ENCODE measurements around the gene MANBA. TPM values are rescaled to one million over a fixed set of nuclear protein-coding genes. Genes with fewer than 3 reads are reported as not detected.

MANBA gene
- total and polyA plus RNA-seq, 9 donors = 15.6 to 32.7 (median 24.5) TPM

DNA sequence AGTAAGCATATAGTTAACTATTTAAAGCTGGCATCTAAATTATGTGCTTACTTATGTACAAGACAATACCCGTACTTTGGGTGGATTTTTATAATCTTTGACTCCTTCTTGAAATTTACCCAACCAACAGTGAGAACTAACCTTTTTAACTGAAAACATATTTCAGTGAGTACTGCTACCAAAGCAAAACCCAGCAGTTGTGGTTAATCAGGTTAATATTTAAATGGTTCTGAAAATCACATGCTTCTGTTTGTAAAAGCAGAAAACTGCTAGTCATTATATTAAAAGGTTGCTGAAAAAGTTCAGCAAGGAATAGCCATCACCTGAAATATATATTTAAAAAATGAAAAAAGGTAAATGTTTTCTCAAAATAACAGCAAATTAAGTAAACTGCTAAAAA lies 46.6 kb upstream of the MANBA start:
- H3K27me3 ChIP-seq = no peaks in the 10 kb centered on the region
- TF ChIP-seq, protein P1, sequence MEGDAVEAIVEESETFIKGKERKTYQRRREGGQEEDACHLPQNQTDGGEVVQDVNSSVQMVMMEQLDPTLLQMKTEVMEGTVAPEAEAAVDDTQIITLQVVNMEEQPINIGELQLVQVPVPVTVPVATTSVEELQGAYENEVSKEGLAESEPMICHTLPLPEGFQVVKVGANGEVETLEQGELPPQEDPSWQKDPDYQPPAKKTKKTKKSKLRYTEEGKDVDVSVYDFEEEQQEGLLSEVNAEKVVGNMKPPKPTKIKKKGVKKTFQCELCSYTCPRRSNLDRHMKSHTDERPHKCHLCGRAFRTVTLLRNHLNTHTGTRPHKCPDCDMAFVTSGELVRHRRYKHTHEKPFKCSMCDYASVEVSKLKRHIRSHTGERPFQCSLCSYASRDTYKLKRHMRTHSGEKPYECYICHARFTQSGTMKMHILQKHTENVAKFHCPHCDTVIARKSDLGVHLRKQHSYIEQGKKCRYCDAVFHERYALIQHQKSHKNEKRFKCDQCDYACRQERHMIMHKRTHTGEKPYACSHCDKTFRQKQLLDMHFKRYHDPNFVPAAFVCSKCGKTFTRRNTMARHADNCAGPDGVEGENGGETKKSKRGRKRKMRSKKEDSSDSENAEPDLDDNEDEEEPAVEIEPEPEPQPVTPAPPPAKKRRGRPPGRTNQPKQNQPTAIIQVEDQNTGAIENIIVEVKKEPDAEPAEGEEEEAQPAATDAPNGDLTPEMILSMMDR (IDR thresholded peaks at IDR 0.05) = no peak
- no peak for TF ChIP-seq EP300 (IDR thresholded peaks at IDR 0.05)
- TF ChIP-seq POLR2A (IDR thresholded peaks at IDR 0.05) = no peak
- no peaks in the 10 kb centered on the region for H3K36me3 ChIP-seq
- H3K27ac ChIP-seq = no peak overlapping the region
- H3K9me3 ChIP-seq = no peaks in the 10 kb centered on the region
- no peak overlapping the region for H3K4me3 ChIP-seq
- 63 to 74% (median 67%) methylated on average over 1 of the region's 1 CpG for WGBS, 3 donors
- intact Hi-C loops (cut with DNase I) = no loop called here
- H3K4me1 ChIP-seq (ENCODE audit: insufficient read depth) = peaks cover 6% of the 10 kb centered on the region
- DNase-seq = no peak

DNA sequence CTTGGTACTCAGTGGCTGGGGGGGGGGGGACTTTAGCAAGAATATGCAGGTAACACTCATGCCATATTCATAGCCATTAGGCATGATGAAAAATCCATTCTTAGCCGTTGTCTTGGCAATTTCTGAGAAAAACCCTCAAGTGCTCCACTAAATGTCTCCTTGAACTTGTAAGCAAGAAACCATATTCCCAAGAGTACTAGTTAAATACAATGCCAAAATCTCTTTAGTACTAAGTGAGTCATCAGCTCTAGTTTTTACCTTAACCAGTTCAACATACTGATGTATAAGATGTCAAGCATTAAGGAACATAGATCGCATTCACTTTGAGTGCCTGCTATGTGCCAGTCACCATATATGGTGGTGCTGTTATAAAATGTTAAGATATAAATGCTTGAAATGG lies 39.0 kb upstream of the MANBA start:
- H3K4me3 ChIP-seq = no peak overlapping the region
- H3K27me3 ChIP-seq = no peaks in the 10 kb centered on the region
- 90 to 93% (median 93%) methylated on average over 2 of the region's 2 CpGs for WGBS, 3 donors
- no peaks in the 10 kb centered on the region for H3K4me1 ChIP-seq (ENCODE audit: insufficient read depth)
- TF ChIP-seq, protein P1 (IDR thresholded peaks at IDR 0.05) = no peak
- TF ChIP-seq POLR2A (IDR thresholded peaks at IDR 0.05) (no peak), EP300 (IDR thresholded peaks at IDR 0.05) (no peak)
- no peak overlapping the region for H3K27ac ChIP-seq
- intact Hi-C loops (cut with DNase I) = no loop called here
- no peaks in the 10 kb centered on the region for H3K9me3 ChIP-seq
- no peaks in the 10 kb centered on the region for H3K36me3 ChIP-seq
- DNase-seq = no peak

DNA sequence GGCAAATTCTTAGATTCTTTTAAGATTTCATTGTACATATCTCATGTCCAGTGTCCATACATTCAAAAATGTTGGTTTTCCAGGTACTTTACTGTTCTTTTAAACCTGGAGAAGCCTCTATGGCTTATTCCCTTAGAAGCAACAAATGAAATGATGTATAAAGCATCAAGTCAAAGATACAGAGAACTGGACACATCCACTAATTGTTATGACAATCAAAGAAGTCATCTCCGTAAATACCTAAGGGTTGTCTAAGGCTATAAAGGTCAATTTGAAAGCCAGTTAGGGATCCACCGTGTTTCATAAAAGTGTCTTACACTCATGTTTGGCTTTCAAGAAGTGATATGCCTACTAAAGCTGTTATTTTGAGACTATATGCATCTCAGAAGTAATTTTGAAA lies 34.2 kb upstream of the MANBA start:
- Histone ChIP-seq H3K36me3 (no peaks in the 10 kb centered on the region), H3K9me3 (no peaks in the 10 kb centered on the region), H3K4me1 (ENCODE audit: insufficient read depth) (no peaks in the 10 kb centered on the region), H3K27me3 (no peaks in the 10 kb centered on the region), H3K27ac (no peak overlapping the region), H3K4me3 (no peak overlapping the region)
- intact Hi-C loops (cut with DNase I) = no loop called here
- TF ChIP-seq EP300 (IDR thresholded peaks at IDR 0.05) (no peak), POLR2A (IDR thresholded peaks at IDR 0.05) (no peak)
- TF ChIP-seq, protein P1 (IDR thresholded peaks at IDR 0.05) = no peak
- no peak for DNase-seq
- 94 to 95% (median 94%) methylated on average over 2 of the region's 2 CpGs for WGBS, 3 donors

DNA sequence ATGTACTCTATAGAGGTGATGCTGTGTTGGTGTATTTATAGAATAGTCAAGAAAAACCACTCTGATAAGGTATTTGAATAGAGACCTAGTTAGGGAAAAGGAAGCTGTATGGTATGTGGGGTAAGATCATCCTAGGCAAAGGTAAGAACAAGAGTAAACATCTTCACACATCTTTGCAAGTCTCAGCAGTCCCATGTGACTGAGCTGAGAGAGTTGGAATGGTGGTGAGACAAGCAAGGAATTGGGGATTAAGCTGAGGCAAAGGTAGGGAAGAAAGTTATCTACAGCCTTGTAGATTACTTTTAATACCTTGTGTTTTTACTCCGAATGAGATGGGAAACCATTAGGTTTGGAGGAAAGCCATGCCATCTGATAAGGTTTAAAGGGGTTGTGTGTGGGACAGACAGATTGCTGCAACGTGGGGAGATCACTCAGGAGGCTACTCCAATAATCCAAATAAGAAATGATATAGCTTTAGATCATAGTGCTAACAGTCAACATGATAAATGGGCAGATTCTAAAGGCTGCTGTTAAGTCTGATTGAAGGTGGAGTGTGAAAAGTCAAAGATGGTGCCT lies 31.7 kb upstream of the MANBA start:
- 78 to 83% (median 83%) methylated on average over 2 of the region's 2 CpGs for WGBS, 3 donors
- no peaks in the 10 kb centered on the region for H3K9me3 ChIP-seq
- no peaks in the 10 kb centered on the region for H3K27me3 ChIP-seq
- H3K4me1 ChIP-seq (ENCODE audit: insufficient read depth) = no peaks in the 10 kb centered on the region
- no peak for DNase-seq
- TF ChIP-seq EP300 (IDR thresholded peaks at IDR 0.05) (no peak), POLR2A (IDR thresholded peaks at IDR 0.05) (no peak)
- TF ChIP-seq, protein P1 (IDR thresholded peaks at IDR 0.05) = no peak
- no peaks in the 10 kb centered on the region for H3K36me3 ChIP-seq
- no peak overlapping the region for H3K27ac ChIP-seq
- intact Hi-C loops (cut with DNase I) = no loop called here
- no peak overlapping the region for H3K4me3 ChIP-seq

Data from ovary (tissue), 9 donors.